GM21825 (cell line): ENCODE measurements around the gene ADAP1.
A peak's percentile ranks its signal among the peaks of the same experiment; 100 is the strongest.
"Not testable (repeated sequence)": the region's sequence is repeated elsewhere in the genome, so short reads cannot be mapped to it uniquely, and the experiment has no call there.

Source experiments
- ATAC-seq: cut with Tn5 transposase; IDR thresholded peaks from one replicate; pipeline ENCODE4 v1.9.1; 2021; ENCODE audit warnings: mild to moderate bottlenecking, moderate library complexity; ENCODE audit not compliant: unreplicated experiment

The ADAP1 gene

DNA sequence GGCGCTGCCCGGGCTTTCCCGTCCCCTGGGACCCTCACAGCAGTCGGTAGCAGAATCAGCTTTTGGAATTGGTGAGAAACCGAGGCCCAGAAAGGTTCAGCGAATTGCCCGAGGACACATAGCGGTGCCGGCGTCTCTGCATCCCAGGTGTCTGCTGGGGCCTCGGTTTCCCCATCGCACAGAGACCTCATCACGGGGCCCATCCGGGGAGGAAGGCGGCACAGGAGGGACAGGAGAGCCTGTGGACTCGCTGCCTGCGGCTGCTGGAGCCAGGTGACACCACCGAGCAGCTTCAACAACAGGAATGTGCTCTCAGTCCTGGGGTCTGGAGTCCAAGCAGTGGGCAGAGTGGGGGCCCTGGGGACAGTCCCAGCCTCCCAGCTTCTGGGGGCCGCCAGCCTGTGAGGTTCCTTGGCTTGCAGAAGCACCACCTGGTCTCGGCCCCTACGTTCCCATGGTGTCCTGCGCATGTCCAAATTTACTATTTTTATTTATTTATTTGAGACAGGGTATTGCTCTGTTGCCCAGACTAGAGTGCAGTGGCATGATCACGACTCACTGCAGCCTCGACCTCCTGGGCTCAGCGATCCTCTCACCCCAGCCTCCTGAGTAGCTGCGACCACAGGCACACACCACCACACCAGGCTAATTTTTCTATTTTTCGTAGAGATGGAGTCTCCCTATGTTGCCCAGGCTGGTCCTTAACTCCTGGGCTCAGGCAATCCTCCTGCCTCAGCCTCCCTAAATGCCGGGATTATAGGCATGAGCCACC is 21.4 kb upstream of the ADAP1 start:
- no peak for ATAC-seq

DNA sequence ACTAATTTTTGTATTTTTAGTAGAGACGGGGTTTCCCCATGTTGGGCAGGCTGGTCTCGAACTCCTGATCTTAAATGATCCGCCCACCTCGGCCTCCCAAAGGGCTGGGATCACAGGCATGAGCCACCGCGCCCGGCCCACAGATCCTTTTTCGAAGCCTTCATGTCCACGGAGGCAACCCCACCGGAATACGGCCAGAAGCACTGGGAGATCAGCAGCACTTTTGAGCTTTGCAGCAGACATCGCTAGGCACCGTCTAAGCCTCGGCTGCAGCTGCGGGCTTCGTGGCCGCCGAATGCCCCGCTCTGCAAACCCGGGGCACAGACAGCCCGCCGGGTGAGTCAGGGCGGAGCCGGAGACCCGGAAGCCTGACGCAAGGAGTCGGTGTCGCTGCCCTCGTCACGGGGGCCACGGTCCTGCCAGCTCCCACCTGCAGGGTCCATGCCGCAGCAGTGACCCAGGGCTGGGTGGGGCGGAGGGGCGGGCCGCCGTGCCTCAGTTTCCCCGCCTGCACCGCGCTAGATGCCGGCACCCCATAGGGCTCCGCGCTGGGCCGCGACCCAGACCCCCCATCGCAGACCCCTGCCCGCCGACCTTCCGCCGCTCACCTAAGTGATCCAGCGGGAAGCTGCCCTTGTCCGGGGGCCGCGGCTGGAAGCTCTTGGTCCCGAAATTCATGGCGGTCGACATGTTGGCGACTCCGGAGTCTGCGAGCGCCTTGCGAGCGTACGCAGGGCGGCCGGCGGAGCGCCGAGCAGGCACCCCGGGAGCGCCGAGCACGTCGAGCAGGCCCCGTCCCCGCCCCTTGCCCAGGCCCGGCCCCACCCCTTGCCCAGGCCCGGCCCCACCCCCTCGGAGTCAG is 20.6 kb upstream of the ADAP1 start, which contains the start of gene COX19:
Gene COX19, minus strand, starts transcription at position 730 of the 862 bp plus-strand sequence. Its CDS starts 40 bp downstream, at position 690.
- peak; percentile 58 for ATAC-seq

DNA sequence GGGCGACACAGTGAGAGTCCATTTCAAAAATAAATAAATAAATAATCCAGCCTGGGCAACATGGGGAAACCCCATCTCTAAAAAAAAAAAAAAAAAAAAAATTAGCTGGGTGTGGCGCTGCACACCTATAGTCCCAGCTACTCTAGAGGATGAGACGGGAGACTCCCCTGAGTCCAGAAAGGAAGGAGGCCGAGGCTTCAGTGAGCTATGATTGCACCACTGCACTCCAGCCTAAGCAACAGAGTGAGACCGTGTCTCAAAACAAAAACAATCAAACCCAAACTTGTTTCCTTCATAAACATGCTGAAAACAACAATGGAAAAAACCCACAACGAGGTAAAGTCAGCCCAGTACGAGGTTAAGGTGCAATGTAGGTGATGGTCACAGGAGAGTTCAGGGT is 19.7 kb upstream of the ADAP1 start:
- no peak for ATAC-seq

DNA sequence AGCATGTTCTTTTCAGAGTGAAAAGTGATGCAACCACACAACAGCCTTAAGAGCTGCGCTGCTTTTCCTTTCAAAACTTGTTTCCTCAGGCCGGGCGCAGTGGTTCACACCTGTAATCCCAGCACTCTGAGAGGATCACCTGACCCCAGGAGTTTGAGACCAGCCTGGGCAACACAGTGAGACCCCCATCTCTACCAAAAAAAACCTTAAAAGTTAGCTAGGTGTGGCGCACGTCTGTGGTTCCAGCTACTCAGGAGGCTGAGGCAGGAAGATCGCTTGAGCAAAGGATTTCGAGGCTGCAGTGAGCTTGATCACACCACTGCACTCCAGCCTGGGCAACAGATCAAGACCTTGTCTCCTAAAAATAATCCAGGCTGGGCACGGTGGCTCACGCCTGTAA is 18.8 kb upstream of the ADAP1 start:
- ATAC-seq: no peak

DNA sequence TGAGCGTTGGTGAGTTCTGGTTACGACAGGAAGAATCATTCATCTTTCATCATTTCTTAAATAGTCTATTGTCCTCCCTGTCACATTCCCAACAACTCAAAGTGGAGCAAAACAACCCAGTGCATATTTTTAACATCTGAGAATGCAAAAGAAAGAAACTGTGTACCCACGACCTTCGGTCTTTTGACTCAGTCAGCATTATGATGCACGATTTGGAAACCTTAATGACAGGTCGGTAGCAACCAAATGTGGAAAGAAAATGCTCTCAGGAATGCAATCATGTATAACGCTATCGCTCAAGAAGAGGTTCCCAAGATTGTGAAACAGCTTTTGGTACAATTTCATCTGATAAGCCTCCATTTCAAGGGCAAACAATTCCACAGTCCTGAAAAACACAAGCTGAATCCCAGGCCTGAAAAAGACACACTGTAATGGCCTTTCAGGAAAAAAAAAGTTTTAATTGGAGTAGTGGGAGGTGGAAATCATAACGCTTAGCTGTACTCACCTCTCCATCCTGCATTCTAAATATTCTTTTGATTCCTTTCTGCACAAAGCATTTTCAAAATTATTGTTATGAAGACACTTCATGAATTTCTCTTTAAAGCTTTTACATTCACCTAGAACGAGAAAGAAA is 18.3 kb upstream of the ADAP1 start:
- no peak for ATAC-seq

DNA sequence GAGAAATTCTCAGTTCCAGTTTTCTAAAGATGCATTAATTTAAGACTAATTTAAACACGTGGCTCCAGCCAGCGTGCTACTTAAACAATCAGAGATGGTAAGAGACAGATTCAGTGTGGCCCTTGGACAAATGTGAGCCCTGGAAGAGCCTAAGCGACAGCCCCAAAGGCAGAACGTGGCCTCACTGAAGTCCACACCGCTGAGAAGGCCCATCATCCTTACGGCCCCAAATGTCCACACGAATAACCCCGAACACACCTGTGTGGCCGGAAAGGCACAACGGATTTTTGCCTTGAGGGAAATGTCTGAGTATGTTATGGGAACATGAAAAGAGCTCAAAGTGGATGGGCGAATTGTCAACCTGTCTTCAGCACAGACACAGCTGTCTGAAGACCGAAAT is 17.6 kb upstream of the ADAP1 start:
- ATAC-seq: no peak

DNA sequence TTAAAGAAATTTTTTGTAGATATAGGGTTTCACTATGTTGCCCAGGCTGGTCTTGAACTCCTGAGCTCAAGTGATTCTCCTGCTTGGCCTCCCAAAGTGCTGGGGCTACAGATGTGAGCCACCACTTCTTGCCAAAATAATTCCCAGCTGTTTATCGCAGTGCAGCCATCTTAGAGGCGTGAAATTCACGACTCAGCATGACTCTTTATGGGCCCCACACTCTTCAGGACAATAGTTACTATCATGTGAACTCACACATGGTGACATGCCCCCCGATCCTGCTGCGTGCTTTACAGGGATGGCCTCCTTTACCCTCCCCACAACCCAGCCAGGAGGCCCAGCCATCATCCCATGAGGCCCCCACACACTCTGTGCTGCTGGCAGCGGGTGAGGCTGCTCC is 16.3 kb upstream of the ADAP1 start:
- no peak for ATAC-seq

DNA sequence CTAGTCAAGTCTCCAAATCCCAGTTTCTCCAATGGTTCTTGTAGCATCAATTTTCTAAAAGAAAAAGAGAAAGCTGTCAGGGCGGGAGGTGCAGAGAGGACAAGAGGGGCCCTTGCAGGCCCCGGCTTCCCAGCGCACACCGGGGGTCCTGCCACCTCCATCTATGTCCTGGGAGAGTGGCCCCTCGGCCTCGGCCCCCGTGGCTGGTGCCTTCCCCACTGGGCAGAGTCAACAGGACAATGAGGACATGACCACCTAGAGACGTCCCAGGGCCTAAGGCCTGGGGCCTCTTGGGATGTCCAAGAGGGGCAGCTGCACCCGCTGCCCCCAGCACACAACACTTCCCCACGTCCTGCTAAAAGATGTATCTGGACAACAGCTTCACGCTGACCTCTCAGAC is 14.9 kb upstream of the ADAP1 start:
- no peak for ATAC-seq

DNA sequence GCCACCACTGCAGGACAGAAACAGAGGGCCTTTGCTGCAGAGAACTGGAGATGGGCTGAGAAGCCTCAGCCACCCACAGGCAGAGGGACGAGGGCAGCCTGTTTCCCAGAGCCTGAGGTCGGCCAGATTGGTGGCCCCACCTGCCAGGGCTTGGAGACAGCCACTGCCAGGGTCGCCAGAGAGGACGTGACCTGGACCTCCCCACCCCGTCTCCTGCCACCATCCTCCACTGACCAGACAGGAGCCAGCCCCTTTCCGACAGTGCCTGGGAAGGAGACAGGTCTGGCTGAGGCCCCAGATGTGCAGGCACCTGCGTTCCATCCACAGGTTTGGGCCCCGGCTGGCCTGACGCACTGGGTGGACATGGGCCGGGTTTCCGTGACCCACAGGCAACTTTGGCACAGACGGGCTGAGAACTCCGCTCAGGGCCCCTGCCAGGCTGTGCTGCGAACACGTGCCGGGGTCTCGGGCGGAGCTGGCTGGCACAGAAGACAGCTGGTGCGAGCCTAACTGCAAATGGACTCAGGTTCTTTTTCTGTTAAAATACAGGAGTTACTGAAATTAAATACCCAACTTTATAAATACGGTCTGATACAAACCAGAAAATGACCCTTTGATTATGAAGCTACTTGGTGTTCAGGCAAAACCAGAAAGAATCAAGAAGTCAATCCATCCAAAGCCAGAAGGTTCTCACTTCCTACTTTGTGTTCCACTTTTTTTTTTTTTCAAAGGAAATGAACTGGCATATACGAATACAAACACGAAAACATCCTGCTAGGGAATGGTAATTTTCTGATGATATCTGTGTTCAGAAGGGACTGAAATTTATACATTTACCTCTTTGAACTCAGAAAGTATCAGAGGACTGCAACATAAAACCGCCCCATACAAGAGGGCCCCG is 14.0 kb upstream of the ADAP1 start:
- ATAC-seq: no peak

DNA sequence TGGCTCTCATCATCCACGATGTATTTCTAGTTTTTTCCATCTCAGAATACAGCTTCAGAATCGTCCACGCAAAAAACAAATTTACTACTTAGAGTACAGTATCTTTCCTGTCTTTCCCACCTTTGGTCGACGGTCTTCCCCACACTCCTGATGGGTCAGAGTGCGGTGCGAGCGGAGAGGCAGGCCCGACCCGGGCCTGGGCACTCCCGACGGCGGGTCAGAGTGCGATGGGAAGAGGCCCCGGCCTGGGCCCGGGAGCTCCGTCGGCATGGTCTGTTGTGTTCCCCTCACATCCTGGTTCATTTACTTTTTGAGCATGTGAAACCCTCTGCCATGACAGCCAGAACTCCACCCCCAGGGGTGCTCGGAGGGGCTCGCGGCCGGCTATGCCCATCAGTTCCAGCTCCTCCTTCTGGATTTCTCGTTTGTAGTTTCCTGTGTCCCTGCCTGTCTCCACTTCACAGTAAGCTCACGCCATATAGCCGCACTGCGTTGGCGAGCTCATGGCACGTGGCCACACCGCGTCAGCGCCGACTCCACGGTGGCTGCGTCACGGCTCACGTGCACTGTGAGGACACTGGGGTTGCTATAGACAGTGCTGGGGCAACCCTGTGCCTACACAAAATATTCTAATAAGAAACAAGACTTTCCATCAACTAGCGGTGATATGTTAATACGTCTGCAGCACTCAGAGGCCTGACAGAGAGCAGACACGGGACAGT is 13.0 kb upstream of the ADAP1 start:
- ATAC-seq: no peak

DNA sequence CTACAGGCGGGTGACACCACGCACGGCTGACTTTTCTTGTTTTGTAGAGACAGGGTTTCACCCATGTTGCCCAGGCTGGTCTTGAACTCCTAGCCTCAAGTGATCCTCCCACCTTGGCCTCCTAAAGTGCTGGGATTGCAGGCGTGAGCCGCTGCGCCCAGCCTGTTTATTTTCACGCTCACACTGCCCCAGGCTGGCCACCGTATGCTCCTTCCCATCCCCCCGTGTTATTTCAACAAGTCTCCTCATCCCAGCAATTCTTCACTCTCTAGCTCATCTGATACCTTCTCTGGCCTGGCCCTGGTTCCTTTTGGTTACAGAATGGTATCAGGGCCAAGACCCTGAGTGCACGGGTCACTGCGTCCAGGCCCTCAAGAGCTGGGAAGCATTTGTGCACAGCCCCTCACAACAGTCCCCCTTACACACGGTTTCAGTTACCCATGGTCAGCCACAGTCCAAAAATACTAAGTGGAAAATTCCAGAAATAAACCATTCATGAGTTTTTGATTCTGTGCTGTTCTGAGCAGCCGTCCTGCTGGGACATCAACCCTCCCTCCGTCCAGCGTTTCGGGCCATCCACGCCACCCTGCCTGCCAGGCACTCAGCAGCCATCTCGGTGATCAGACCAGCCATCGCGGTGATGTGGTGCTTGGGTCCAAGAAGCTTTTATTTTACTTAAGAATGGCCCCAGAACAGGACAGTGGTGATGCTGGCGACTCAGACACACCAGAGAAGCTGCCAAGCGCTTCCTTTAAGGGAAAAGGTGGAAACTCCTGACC is 12.0 kb upstream of the ADAP1 start:
- no peak for ATAC-seq

DNA sequence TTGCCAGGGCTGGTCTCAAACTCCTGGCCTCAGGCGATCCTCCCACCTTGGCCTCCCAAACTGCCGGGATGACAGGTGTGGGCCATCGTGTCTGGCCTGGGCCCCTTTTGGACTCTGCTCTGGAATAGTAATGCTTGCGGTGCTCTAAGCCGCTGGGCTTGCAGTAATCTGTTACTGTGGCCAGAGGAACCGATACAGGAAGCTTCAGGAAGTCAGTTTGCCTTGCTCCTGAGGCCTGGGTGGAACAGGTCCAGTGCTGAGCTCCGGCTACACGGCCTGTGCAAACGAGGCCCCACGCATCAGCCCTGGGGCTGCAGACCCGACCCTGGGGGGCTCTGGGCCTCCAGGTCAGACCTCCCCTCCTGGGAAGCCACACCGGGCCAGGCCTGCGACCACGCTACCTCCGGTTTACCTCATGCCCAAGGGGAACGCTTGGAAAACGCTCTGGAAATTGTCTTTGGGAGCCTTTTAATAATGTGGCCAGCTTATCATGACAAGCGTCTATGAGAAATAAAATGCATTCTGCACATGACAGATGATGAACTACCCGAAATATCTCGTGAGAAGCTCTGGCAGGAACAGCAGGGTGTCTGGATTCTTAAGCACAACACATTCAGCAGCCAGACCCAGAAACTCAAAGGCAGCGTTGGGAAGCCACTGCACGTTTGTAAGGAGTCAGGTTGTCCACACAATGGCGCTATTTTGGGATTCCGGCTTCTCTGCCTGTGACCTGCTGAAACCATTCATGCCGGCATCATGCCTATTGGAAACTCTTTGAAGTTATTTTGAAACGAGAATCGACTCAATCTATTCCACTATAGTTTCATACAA is 10.1 kb upstream of the ADAP1 start:
- no peak for ATAC-seq

DNA sequence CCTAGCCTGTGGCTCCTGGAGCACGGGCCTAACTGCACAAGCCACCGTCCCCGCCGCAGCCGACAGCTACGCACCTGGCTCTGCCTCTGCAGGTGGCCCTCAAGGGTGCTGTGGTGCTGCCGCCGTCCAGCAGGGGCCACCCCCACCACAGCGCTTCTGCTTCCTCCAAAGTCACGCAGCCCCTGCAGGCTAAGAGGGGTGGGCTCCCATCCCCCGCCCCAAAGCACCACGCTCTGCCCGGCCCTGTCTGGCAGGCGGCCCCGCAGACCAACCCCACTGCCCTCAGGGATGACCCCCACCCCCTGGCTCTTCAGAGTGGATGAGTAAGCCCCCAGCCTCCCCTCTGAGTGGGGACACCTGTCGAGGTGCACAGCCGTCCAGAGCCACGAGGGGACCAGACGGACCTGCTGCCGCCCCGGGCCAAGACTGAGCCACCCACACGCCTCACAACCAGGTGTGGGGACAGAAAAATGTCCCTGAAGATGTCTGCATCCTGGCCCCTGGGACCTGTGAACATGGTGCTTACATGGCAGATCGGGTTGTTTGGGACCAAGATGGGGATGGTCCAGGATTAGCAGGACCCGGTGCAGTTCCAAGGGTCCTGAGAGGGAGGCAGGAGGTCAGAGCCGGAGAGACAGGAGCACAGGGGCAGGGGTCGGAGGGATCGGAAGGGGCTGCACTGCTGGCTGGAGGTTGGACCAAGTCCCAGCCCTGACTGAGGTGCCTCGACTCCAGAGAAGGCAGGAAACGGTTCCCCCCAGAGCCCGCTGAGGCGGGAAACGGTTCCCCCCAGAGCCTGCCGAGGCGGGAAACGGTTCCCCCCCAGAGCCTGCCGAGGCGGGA is 9.0 kb upstream of the ADAP1 start:
- no peak for ATAC-seq

DNA sequence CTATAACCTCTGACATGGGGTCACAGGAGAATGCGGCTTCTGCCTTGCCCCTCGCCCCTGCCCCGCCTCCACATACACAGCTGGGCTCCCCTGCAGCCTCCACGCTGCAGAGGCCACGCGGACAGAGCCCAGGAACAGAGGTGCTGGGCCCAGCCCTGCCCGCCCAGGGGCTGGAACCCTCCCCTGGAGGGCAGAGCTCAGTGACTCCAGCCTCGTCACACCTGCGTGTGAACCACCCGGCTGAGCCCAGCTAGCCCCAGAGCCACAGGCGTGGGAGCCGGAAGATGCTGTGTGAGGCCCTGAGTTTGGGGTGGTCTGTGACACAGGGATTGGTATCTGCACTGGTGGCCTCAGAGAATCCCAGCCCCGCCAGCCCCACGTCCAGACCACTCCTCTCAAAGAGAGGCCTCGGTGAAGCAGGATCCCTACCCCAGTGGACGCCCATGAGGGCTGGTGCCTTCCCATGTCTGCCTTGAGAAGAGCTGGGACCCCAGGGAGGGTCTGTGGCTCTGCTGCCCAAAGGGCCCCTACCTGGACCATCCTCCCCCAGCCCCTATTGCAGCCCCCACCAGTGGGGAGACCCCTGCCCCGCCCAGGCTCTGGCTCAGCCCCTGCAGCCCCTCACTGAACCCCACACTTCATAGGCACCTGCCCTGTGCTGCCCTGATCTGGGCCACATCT is 8.1 kb upstream of the ADAP1 start:
- ATAC-seq: no peak

DNA sequence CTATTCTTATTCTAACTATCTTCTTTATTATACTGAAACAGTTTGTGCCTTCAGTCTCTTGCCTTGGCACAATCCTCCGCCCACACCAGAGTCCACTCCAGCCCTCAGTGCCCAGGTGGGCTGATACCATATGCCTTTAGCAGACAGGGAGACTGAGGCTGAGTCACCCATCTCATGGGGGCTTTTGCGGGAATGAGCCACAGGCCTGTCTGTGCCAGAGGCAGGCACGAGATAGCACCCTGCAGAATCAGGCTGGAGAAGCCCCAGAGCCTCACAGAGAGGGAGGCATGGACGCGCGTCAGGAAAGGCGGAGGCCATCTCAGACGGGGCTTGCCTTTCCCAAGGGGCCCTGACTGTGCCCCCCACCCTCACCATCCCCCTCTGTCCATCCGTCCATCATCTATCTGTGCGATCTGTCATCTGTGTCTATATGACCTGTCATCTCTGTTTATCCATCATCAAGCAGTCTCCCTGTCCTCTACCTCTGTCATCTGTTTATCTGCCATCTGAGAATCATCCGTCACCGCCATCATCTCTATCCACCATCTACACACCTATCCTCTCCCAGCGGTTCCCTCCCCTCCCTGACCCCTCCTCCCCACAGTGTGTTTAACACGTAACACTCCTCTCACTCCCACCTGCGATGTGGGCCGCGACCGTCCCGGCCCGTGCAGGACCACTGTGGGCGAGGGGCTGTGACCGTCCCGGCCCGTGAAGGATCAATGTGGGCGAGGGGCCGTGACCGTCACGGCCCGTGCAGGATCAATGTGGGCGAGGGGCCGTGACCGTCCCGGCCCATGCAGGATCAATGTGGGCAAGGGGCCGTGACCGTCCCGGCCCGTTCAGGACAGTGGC is 7.3 kb upstream of the ADAP1 start:
- no peak for ATAC-seq

DNA sequence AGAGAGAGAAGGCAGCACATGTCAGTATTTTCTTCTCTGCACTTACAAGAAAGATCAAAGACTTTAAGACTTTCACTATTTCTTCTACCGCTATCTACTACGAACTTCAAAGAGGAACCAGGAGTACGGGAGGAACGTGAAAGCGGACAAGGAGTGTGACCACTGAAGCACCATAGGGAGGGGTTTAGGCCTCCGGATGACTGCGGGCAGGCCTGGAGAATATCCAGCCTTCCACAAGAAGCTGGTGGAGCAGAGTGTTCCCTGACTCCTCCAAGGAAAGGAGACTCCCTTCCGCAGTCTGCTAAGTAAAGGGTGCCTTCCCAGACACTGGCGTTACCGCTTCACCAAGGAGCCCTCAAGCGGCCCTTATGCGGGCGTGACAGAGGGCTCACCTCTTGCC is 6.5 kb upstream of the ADAP1 start:
- not testable (repeated sequence) for ATAC-seq
